Kidney glomerular epithelial cell (primary cell): ENCODE measurements around the gene OR4K5.
"Not testable (repeated sequence)": the region's sequence is repeated elsewhere in the genome, so short reads cannot be mapped to it uniquely, and the experiment has no call there.

ENCODE experiments used
- DNase-seq: peaks from one replicate; lab custom pipeline; 2025; lab: John Stamatoyannopoulos, UW

Gene OR4K5, protein sequence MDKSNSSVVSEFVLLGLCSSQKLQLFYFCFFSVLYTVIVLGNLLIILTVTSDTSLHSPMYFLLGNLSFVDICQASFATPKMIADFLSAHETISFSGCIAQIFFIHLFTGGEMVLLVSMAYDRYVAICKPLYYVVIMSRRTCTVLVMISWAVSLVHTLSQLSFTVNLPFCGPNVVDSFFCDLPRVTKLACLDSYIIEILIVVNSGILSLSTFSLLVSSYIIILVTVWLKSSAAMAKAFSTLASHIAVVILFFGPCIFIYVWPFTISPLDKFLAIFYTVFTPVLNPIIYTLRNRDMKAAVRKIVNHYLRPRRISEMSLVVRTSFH

DNA sequence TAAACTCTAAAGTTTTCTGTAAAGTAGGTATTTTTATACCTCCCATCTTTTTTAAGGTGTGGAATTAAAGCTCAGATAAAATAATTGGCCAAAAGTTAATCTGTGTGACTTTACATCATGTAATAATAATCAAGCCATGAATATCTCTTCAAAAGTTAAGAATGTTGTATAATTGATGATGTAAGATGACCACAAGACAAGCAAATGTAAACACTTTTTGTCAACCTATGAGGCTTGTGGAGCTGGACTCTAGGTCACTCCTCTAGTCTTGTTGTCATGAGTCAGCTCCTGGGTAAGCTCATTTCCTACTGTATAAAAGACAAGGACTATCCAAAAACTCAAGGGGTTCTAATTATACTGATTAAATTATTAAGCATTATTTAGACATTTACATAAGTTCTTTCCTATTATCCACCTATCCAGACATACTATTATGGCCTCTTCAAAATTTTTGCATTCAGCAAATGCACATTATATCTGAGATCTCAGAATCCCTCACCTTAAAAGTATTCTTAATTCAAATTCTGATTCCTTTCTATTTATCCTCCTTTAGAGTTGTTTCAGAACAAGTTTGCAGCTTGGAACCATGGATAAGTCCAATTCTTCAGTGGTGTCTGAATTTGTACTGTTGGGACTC lies at the start of gene OR4K5:
TSS of gene OR4K5 (plus strand) at position 587 of the 637 bp plus-strand sequence. CDS start at position 587, 0 bp downstream.
- DNase-seq, result peak; percentile 46

DNA sequence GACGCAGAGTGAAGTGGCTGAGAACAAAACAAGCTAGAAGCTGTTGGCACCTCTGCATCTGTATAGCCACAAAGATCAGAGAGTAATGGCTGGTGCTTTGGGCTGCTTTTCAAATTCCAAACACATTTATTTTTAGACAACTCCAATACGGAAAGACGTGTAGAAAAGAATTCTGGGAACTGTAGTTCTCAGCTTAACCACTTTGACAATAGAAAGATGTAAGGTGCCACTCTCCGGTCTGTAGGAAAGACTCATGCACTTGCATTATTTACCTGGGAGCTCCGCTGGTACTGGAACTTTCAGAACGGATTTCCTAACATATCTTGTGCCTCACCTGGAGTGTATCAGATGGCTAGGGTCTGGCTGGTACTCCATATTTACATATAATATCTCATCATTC lies 47.2 kb upstream of the OR4K5 start:
- DNase-seq, result no peak

DNA sequence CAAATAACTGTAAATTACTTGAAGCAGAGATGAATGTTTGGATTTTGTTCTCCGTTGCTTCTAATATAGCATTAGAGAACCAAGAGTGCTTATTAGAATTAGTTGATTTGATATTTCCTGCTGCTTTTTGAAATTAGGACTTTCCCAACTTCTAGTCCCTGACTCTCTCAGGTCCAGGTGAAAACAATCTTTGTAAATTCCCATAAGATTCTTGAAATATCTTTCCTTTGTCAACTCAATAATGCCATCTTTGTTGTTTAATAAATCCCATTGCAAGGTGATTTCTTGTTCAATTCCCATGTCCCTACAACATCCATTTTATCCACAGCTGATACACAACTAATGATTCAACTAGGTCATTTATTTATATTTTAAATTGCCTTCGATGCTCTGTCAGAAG lies 45.6 kb upstream of the OR4K5 start, which contains the start of gene OR4K2:
TSS of gene OR4K2 (plus strand) at position 301 of the 400 bp plus-strand sequence. CDS start 1,126 bp downstream, outside the sequence.
- DNase-seq, result no peak

DNA sequence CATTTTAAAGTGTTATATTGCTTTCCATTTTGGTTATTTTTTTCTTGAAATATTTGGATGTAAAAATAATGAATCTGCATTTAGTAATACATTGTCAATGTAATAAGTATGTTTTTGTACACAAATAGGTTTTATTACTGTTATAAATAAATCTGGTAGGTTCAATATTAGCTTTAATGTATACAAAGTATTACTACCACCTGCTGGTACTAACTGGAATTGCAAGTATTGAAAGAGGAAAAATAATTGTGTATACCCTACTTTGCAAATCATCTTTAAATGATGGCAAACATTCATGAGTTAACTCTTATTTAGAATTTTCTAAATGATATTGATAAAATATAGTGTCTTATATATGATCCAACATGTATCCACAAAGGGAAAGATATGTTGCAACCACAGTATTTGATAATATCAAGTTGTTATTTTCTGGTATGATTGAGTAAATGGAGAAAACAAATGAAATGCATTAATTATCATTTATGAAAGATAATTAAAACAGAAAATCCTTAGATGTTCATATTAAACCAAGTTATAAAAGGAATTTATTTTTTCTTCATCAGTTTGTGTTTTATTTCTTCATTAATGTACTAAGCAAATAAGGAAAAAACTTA lies 42.3 kb upstream of the OR4K5 start:
- peak; percentile 89 for DNase-seq

DNA sequence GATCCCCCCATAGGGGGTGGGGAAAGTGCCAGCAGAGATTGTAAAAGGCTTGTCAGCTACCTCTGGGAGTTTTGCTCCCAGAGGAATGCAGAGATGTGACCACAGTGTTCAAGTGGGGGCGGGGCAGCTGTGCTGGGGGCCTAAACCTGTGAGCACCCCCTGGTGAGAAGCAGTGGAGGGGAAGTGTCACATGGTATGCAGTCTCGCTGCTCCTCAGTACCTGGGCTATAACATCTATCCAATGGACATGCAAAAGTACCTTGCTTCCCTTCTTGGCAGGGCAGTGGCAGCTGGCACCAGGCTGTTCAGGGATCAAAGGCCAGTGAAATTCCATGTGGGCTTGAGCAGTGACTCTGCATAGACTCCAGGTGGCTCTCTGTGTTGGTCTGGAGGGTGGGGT lies 25.1 kb upstream of the OR4K5 start:
- no peak for DNase-seq

DNA sequence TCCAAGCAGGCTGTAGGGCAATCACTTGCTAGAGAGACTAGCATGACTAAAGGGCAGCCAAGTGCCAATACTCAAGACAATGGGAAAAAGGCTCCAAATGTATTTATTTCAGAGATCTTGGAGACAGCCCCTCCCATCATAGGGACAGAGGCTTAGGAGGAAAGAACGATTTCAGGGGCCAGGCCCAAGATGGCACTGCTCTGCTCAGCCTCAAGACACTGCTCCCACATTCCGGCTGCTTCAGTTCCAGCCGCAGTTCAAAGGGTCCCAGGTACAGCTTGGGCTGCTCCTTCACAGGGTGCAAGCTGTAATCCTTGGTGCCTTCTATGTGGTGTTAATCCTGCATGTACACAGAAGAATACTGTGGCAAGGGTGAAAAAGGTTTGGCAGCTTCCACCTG lies 19.4 kb upstream of the OR4K5 start:
- no peak for DNase-seq

DNA sequence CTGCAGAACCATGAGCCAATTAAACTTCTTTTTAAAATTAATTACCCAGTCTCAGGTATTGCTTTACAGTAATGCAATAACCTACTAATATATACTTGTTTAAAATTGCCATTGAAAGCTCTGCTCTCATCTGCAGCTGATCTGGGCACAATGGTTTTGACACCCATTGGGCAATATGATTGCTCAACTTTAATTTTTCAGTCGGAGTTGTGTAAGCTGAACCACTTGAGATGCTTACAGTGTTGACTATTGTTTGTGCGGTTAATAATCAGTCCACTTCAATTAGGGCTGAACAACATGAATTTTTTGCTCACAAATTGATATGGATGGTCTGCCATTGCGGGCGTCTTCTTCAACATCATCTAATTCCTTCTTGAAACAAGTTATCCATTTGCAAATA lies 18.0 kb upstream of the OR4K5 start:
- no peak for DNase-seq

DNA sequence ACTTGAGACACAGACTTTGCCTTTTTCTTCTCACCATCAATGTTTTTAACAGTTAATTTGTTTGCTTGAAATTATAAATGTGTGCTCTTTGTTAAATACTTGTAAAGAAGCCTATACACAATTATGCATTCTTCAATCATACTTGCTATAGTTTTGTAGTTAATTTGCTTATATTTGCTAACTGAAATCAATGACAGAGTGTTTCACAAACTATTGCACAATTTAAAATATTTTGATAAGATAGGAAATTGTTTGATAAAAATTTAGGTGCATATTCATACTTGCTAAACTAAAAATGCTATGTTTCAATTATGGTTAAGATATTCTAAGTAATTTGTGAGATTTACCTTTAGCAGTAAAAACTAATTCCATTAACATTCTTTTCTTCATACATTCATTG lies 13.7 kb upstream of the OR4K5 start:
- no peak for DNase-seq

DNA sequence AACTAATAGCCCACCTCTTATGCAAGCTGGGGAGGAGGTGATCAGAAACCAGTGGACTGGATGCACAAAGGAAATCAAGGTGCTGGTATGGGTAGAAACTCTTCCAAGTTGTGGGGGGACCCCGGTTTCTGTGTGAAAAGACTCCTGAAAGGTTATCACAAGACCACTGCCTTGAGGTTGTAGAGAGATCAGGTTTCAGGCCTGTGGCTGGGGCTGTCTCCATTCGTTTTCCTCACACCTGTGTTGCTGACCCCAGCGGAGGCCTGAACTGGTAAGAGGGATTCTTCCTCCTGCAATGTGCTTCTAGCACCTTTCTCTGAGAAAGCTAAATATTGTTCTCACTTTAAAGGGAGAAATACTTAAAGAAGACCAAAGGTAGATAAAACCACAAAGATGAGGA lies 9.3 kb upstream of the OR4K5 start:
- DNase-seq, result no peak

DNA sequence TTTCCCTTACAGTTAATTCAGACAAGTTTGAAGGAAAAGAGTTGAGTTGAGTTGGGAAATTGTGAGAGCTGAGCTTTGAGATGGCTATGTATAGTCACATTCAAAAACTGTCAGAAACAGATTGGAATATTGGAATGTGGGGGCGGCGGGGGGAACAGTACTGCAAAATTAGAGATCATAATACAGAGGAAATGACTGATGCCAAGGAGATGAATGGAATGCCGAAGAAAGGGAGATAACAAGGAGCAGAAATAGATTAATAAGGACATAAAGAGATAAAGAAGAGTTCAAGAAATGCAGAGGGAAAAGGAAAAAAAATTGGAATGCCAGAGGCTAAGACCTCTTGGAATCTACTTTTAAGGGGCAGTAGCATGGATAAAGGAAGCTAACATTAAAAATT lies 3.2 kb upstream of the OR4K5 start:
- DNase-seq, result no peak

DNA sequence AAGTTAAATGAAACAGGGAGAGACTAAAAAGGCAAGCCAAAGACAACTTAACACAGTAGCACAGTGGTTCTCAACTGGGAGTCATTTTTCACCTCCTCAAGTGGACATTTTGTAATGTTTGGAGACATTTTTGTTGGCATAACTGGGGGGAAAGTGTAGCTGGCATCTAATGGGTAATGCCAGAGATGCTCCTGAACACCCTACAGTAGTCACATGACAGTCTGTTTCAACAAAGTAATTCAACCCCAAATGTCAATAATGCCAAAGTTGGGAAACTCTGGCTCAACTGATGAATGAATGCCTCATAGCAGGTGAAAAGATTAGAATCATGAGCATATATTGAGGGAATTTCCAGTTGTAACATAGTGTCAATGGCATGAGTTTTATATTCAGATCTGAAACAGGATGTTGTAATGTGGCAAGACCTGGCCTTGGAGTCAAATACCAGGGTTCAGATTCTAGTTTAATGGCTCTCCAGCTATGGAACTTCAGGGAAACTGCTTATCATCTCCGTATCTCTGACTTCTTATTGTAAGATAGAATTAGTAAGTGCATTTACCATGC lies 2.4 kb upstream of the OR4K5 start:
- DNase-seq, result no peak

DNA sequence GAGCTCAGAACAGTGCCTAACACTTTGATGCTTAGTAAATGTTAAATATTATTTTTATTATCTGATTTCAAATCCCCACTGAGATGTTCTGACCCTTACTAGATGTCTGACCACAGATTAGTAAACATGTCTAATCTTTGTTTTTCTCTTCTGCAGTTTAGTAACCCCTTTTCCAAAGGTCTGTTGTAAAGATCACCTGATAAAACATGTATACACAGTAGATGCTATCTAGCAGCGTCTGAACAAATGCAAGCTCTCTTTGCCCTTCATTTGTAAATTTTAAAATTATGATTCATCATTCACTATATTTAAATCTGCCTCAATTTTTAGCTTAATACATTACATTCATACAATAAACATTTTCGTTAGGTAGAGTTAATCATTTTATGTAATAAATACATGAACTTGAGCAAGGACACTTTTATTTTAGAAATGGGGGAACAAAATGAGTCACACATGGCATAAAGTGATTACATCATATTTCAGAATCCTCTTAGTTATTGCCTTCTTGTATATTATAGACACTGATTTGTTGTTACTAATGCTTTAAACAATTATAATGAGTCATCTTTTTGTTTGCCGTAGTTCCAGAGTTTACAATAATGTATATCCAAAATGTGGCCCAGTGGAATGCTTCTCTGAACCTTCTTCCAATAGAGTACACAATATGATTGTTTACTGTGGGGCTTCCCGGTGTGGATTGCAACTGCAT lies 1.7 kb upstream of the OR4K5 start:
- DNase-seq, result no peak

DNA sequence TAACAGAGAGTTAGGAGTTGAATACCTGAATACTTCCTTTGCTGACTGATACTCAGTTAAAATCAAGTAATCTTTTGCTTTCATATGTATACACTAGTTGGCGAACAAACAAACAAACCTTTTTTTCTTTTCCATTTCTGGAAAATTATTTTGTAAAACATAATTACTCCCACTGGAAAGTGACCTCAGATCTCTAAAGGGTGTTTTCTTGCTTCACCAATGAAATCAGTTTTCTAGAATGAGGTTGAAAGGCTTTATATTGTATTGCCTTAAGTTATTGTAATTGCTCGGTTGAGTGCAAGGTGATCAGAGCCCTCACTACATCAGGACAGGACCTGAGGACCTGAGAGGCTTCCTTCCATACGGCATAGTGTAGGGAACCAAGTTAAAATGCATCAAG lies 10.2 kb downstream of the OR4K5 start, which contains the start of gene OR4K1:
TSS of gene OR4K1 (plus strand) at position 301 of the 400 bp plus-strand sequence. CDS start 4,750 bp downstream, outside the sequence.
- no peak for DNase-seq

DNA sequence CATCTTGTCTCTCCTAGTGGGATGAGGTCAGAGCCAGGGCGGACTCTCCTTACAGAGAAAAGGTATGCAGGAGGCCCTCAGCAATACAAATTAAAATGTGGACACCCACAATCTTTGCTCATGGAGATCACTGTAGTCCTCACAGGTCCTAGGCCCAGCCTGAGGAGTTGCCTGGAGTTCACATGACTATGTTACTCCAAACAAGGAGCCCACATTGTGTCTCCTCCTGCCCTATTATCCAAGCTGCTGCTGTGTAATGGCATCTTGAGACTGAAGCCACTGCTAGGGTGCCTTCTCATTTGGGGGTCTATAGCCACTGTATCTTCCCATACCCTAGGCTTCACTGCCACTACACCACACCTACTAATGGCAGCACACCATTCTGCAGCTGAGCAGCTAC lies 21.3 kb downstream of the OR4K5 start:
- no peak for DNase-seq

DNA sequence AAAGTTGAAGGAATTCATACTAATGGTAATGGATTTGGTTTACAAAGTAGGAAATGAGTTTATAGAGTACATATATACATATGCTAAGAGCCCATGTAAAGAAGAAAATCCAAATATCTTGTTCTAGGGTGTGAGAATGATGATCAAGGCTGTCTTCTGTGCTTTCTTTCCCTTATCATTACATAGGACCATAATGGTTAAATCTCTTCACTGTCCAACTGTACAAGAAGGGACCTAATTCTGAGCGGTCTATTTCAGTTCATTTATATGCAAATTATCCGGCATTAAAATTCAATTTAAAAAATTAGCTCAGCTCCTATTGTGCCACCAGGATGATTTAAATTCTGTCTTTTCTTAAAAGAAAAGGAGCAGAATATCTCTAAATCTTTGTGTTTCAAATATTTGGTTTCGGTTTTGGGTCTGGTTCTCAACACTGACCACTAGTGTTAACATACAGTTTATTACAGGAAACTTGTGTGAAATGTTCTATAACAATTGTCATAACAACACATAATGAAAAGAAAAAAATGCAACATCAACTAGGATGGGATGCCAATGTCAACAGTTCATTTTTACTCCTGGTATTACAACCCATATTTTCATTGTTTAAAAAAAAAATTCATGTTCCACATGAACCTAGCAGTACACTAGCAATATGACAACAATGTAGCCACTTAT lies 27.1 kb downstream of the OR4K5 start:
- DNase-seq, result no peak

DNA sequence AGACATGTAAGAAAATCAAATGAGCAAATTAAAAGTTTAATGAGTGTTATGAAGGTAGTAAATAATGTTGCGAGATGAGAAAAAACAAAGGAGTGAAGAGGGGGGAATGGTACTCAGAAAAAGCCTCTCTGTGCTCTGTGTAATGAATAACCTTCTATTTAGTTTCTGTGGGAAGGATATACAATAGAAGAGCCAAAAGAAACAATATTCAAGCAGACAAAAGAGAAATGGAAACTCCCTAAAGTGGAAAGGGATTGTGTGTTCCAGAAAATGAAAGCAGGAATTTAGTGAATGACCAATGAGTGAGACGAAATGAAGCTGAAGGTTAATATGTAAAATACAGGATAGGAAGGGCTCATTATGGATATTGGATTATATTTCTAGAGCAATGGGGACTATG lies 28.8 kb downstream of the OR4K5 start:
- peak; percentile 94 for DNase-seq

DNA sequence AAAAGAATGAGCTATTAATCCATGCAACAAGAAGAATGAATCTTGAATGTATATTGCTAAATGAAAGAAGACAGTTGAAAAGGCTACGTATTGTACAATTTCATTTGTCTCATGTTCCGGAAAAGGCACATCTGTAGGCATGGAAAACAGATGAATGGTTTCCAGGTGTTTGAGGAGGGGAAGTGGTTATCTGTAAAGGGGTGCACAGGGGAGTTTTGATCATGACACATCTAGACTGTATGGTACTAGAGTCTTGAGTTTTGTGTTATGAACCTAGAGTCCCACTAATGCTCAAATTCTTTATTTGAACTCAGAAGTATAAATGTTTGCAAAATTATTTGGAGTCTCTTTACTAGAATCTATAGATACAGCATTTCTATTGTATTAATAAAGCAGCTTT lies 49.3 kb downstream of the OR4K5 start:
- not testable (repeated sequence) for DNase-seq
